Tibial nerve (tissue), 4 donors: ENCODE data around the gene MYO5C. TPM values are rescaled to one million over a fixed set of nuclear protein-coding genes. Genes with fewer than 3 reads are reported as not detected.
"Not testable (repeated sequence)": the region's sequence is repeated elsewhere in the genome, so short reads cannot be mapped to it uniquely, and the experiment has no call there.

Experiments
- DNase-seq, 2 donors: peaks; one replicate each; pipeline ENCODE4 v3.0.0-alpha.2; 2019; ENCODE audit warnings: low spot score in 2 of 2
- H3K27ac ChIP-seq, 4 donors: fragments of 200-600 bp; sonication (generic) in 3 of 4; one replicate each; pipeline ENCODE4 v1.5.1; 2017 to 2019; ENCODE audit warnings: mild to moderate bottlenecking in 1 of 4
- H3K27me3 ChIP-seq, 2 donors: fragments of 200-600 bp; sonication (generic) in 1 of 2; one replicate each; pipeline versions ENCODE4 v1.5.1 to v1.6.0; 2017 to 2019
- H3K36me3 ChIP-seq, 3 donors: fragments of 200-600 bp; sonication (generic); one replicate each; pipeline ENCODE4 v1.5.1; 2018 to 2019
- H3K4me1 ChIP-seq, 4 donors: fragments of 200-600 bp; sonication (generic) in 3 of 4; one replicate each; pipeline ENCODE4 v1.5.1; 2017 to 2019
- H3K4me3 ChIP-seq, 4 donors: fragments of 200-600 bp; sonication (generic) in 3 of 4; one replicate each; pipeline ENCODE4 v1.5.1; 2017 to 2019; ENCODE audit warnings: mild to moderate bottlenecking in 1 of 4, moderate library complexity in 1 of 4
- H3K9me3 ChIP-seq, 4 donors: fragments of 200-600 bp; sonication (generic) in 3 of 4; one replicate each; pipeline ENCODE4 v1.5.1; 2017 to 2019
- CTCF ChIP-seq, 5 experiments: fragments of 200-600 bp in 3 of 5; fragments of 450-650 bp in 2 of 5; sonication (generic) in 3 of 5; IDR thresholded peaks; one replicate each; pipeline ENCODE4 v1.5.1; 2016 to 2019; ENCODE audit warnings: antibody characterized with exemption in 5 of 5, mild to moderate bottlenecking in 3 of 5, moderate library complexity in 2 of 5
- EP300 ChIP-seq, 2 donors: sonication (generic); formaldehyde crosslinking; IDR thresholded peaks; one replicate each; pipeline ENCODE4 v1.6.1; 2017; ENCODE audit warnings: antibody characterized with exemption in 2 of 2, mild to moderate bottlenecking in 1 of 2
- POLR2A ChIP-seq, 2 donors: fragments of 450-650 bp; IDR thresholded peaks; one replicate each; pipeline ENCODE4 v1.6.1; 2017; ENCODE audit warnings: antibody characterized with exemption in 2 of 2, mild to moderate bottlenecking in 2 of 2, moderate library complexity in 2 of 2
- WGBS, 2 donors: methylation state at CpG; one replicate each; pipeline ENCODE4 v1.1.5; 2018; 5-methylcytosine and 5-hydroxymethylcytosine counted together
- total RNA-seq, 4 donors: library from RNA; depleted of rRNA; stranded (reverse); fragments of >200 nt; gene quantifications; one replicate each; pipeline ENCODE4 v1.1.0, GENCODE V29; 2016

Gene MYO5C
- total RNA-seq, 4 donors from 2014 or later, result 9.8 to 39.3 (median 12.6) TPM

GRCh38 chr15:52246686-52247431 lies 48.7 kb downstream of the MYO5C start:
- H3K4me1 ChIP-seq, result no peaks in the 10 kb centered on the region
- H3K9me3 ChIP-seq, result no peaks in the 10 kb centered on the region
- H3K27ac ChIP-seq, result no peak overlapping the region
- DNase-seq, result no peak
- no peak for TF ChIP-seq POLR2A (IDR thresholded peaks at IDR 0.05)
- TF ChIP-seq EP300 (IDR thresholded peaks at IDR 0.05), result no peak
- TF ChIP-seq CTCF (IDR thresholded peaks at IDR 0.05), result no peak
- H3K27me3 ChIP-seq, result no peaks in the 10 kb centered on the region
- WGBS, 2 donors, result 78 to 86% methylated on average over 16 of the region's 16 CpGs
- H3K4me3 ChIP-seq, result no peak overlapping the region
- no peaks in the 10 kb centered on the region for H3K36me3 ChIP-seq

DNA sequence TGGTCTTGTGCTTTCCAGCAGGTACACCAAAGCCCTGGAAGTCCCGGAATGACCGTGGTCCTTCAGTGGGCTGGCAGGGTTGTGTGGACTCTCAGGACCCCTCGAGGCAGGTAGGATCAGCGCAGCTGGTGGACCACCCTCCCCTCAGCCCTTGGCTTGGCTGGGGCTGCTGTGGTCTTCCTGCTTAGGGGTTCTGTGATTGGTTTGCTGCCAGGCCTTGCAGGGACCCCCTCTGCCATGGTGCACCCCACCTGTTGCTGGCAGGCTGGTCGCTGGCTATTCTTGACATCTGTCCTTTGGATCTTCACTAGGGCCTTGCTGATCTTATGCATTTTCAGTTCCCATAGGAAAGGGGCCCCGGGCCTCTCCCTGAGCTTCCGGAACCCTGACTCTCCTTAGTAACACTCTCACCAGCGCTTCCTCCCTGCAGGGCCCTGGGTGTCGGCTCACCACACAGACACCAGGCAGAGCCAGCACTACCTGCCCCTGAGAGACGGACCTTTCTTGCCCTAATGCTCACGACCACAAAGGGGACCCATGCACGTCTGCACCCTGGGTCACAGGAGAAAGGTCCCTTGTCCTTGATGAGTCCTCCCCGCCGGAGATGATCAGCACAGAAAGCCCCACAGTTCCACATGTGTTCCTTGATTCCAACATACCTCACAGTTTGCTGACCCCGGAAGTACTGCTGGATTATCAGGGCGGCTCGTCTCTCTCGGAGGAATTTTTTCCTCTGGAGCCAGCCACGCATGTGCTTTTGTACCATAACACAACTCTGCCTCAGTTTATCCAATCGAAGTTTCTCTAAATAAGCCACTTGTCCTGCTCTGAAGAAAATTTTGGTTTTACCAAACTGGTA lies 51.7 kb downstream of the MYO5C start:
- no peaks in the 10 kb centered on the region for H3K36me3 ChIP-seq
- H3K9me3 ChIP-seq, result no peaks in the 10 kb centered on the region
- no peaks in the 10 kb centered on the region for H3K4me1 ChIP-seq
- no peak for DNase-seq
- H3K27me3 ChIP-seq, result no peaks in the 10 kb centered on the region
- no peak overlapping the region for H3K4me3 ChIP-seq
- TF ChIP-seq CTCF (IDR thresholded peaks at IDR 0.05) (no peak), POLR2A (IDR thresholded peaks at IDR 0.05) (no peak), EP300 (IDR thresholded peaks at IDR 0.05) (no peak)
- no peak overlapping the region for H3K27ac ChIP-seq
- WGBS, 2 donors, result 78% methylated on average over 16 to 20 of the region's 20 CpGs

DNA sequence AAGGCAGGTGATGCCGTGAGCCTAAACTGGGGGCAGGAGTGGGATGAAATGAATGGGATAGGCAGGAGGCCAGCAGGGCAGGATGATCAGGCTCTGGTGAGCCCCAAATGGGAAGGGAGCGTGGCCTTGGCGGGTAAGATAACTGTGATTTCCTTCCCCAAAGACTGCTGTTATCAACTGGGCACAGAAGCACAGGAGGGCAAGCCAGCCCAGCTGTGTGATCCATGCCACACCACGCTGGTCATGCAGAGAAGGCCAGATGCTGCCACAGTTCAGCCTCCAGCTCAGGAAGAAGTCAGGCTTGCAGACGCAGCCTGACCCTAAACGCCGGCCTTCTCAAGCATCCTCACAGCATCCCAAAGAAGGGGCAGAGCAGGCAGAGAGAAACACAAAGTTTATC lies 52.3 kb downstream of the MYO5C start:
- no peaks in the 10 kb centered on the region for H3K27me3 ChIP-seq
- H3K4me3 ChIP-seq, result no peak overlapping the region
- TF ChIP-seq CTCF (IDR thresholded peaks at IDR 0.05) (no peak), EP300 (IDR thresholded peaks at IDR 0.05) (no peak), POLR2A (IDR thresholded peaks at IDR 0.05) (no peak)
- no peak for DNase-seq
- 85 to 94% methylated on average over 7 of the region's 7 CpGs for WGBS, 2 donors
- H3K9me3 ChIP-seq, result no peaks in the 10 kb centered on the region
- H3K27ac ChIP-seq, result no peak overlapping the region
- no peaks in the 10 kb centered on the region for H3K4me1 ChIP-seq
- no peaks in the 10 kb centered on the region for H3K36me3 ChIP-seq

DNA sequence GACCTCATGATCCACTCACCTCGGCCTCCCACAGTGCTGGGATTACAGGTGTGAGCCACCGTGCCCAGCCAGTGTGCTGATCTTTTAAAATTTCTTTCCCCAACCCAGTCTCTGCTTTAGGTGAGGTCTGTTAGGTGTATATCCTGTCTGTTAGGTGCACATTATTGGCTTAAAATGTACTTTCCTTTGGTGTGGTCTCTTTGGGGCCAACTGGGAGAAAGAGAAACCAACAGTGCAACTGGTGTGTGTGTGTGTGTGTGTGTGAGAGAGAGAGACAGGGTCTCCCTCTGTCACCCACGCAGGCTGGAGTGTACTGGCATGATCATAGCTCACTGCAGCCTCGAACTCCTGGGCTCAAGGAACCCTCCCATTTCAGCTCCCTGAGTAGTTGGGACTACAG lies 54.1 kb downstream of the MYO5C start:
- H3K4me1 ChIP-seq, result no peaks in the 10 kb centered on the region
- no peak for DNase-seq
- no peaks in the 10 kb centered on the region for H3K9me3 ChIP-seq
- H3K27ac ChIP-seq, result no peak overlapping the region
- TF ChIP-seq EP300 (IDR thresholded peaks at IDR 0.05) (no peak), POLR2A (IDR thresholded peaks at IDR 0.05) (no peak), CTCF (IDR thresholded peaks at IDR 0.05) (no peak)
- WGBS, 2 donors, result 90 to 94% methylated on average over 4 of the region's 4 CpGs
- no peak overlapping the region for H3K4me3 ChIP-seq
- no peaks in the 10 kb centered on the region for H3K27me3 ChIP-seq
- no peaks in the 10 kb centered on the region for H3K36me3 ChIP-seq

DNA sequence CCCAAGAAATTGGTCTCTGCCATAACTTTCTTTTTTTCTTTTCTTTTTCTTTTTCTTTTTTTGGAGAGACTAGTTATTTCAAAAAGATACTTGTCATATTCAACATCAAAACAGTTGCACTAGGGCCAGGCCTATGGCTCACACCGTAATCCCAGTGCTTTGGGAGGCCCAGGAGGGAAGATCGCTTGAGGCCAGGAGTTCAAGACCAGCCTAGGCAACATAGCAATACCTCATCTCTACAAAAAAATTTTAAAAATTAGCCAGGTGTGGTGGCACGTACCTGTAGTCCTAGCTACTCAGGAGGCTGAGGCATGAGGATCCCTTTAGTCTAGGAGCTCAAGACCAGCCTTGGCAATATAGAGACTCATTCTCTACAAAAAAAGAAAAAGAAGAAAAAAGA lies 55.4 kb downstream of the MYO5C start:
- WGBS, 2 donors, result 90 to 92% methylated on average over 3 of the region's 3 CpGs
- Histone ChIP-seq H3K4me1 (no peaks in the 10 kb centered on the region), H3K27me3 (no peaks in the 10 kb centered on the region), H3K36me3 (no peaks in the 10 kb centered on the region), H3K9me3 (no peaks in the 10 kb centered on the region), H3K27ac (no peak overlapping the region), H3K4me3 (no peak overlapping the region)
- DNase-seq, result no peak
- TF ChIP-seq EP300 (IDR thresholded peaks at IDR 0.05), result no peak
- TF ChIP-seq CTCF (IDR thresholded peaks at IDR 0.05), result no peak
- TF ChIP-seq POLR2A (IDR thresholded peaks at IDR 0.05), result no peak

DNA sequence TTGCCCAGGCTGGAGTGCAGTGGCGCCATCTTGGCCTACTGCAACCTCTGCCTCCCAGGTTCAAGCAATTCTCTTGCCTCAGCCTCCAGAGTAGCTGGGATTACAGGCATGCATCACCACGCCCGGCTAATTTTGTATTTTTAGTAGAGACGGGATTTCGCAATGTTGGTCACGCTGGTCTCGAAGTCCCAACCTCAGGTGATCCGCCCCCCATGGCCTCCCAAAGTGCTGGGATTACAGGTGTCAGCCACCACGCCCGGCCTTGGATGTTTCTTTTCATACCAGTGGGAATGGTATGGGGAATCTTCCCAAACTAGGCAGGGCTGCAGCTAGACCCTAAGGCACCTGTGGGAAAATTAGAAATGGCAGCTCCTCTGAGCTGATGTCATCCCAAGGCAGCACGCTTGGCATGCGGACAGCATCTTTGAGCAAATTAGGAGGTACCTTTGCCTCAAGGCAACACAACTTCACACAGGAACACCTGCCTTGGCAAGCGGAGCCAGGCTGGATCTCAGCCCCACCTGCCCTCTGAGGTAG lies 56.5 kb downstream of the MYO5C start:
- not testable (repeated sequence) for H3K4me1 ChIP-seq, H3K9me3 ChIP-seq, H3K27ac ChIP-seq, H3K4me3 ChIP-seq, H3K27me3 ChIP-seq, H3K36me3 ChIP-seq, DNase-seq
- WGBS, 2 donors, result 96% methylated on average over 13 of the region's 13 CpGs
